ENCODE measurements around the gene NDUFA6. TPM values are rescaled to one million over a fixed set of nuclear protein-coding genes. Genes with fewer than 3 reads are reported as not detected.

The NDUFA6 gene
- total and polyA plus RNA-seq, 2 of the 13 experiments (the other 11 are each of a cell fraction or from before 2014, with no cell fraction given), result 68.5 to 87.8 TPM

GRCh38 chr22:42070517-42071422 is 19.8 kb downstream of the NDUFA6 start, which contains the start of gene NAGA (continued):
- TF ChIP-seq SALL1 (CRISPR knock-in tag; IDR thresholded peaks at IDR 0.05), result peak; percentile 95
- TF ChIP-seq NFIB (CRISPR knock-in tag; IDR thresholded peaks at IDR 0.05; ENCODE audit: borderline replicate concordance), result no peak
- TF ChIP-seq IKZF5 (CRISPR knock-in tag; IDR thresholded peaks at IDR 0.05), result peak; percentile 69; the same call in 1 of the 2 replicates
- TF ChIP-seq ZNF615 (CRISPR knock-in tag; IDR thresholded peaks at IDR 0.05; ENCODE audit: borderline replicate concordance), result no peak
- TF ChIP-seq ZNF691 (CRISPR knock-in tag; IDR thresholded peaks at IDR 0.05; ENCODE audit: borderline replicate concordance, low read depth), result peak; percentile 95; the same call in 1 of the 2 replicates
- 0 out of 2 replicates have a peak, but pooled peaks have one; percentile 4 for TF ChIP-seq HNF4G (IDR thresholded peaks at IDR 0.05; ENCODE audit: borderline replicate concordance, low read depth, low read length)
- TF ChIP-seq HNF4G (CRISPR knock-in tag; IDR thresholded peaks at IDR 0.05; ENCODE audit: borderline replicate concordance, low read depth), result 0 out of 2 replicates have a peak, but pooled peaks have one; percentile 40
- no peak for TF ChIP-seq AGO2 (optimal IDR thresholded peaks at IDR 0.05; ENCODE audit: low read depth, low read length)
- no peak for TF ChIP-seq POLR2AphosphoS2 (IDR thresholded peaks at IDR 0.05; ENCODE audit: low read depth, low read length)
- no peak for TF ChIP-seq ZNF567 (CRISPR knock-in tag; IDR thresholded peaks at IDR 0.05; ENCODE audit: borderline replicate concordance)
- TF ChIP-seq ZNF251 (CRISPR knock-in tag; IDR thresholded peaks at IDR 0.05), result peak; percentile 77; the same call in 1 of the 2 replicates
- TF ChIP-seq GATAD1 (CRISPR knock-in tag; IDR thresholded peaks at IDR 0.05), result peak; percentile 87
- no peak for TF ChIP-seq ZFAT (CRISPR knock-in tag; conservative IDR thresholded peaks at IDR 0.05)
- TF ChIP-seq ZNF10 (CRISPR knock-in tag; IDR thresholded peaks at IDR 0.05; ENCODE audit: borderline replicate concordance, low read depth), result no peak
- no peak for TF ChIP-seq TEAD2 (CRISPR knock-in tag; IDR thresholded peaks at IDR 0.05)
- TF ChIP-seq ZNF263 (CRISPR knock-in tag; IDR thresholded peaks at IDR 0.05), result peak; percentile 65; the same call in 1 of the 2 replicates
- peak; percentile 31; the same call in 1 of the 2 replicates for TF ChIP-seq ZBTB7A (CRISPR knock-in tag; IDR thresholded peaks at IDR 0.05)
- no peak for TF ChIP-seq ZNF362 (CRISPR knock-in tag; IDR thresholded peaks at IDR 0.05; ENCODE audit: borderline replicate concordance)
- peak; percentile 95 for TF ChIP-seq HNRNPL (IDR thresholded peaks at IDR 0.05; ENCODE audit: low read depth, low read length)
- no peak for TF ChIP-seq ATM (IDR thresholded peaks at IDR 0.05; ENCODE audit: borderline replicate concordance)
- TF ChIP-seq ZNF83 (CRISPR knock-in tag; IDR thresholded peaks at IDR 0.05; ENCODE audit: borderline replicate concordance), result no peak
- no peak; the same call in 1 of the 2 replicates for TF ChIP-seq ZNF350 (CRISPR knock-in tag; IDR thresholded peaks at IDR 0.05; ENCODE audit: borderline replicate concordance, low read depth)
- 0 out of 2 replicates have a peak, but pooled peaks have one; percentile 80 for TF ChIP-seq ZNF570 (CRISPR knock-in tag; IDR thresholded peaks at IDR 0.05; ENCODE audit: borderline replicate concordance)
- peak; percentile 79; the same call in 1 of the 2 replicates for TF ChIP-seq THAP7 (CRISPR knock-in tag; IDR thresholded peaks at IDR 0.05)
- TF ChIP-seq HDAC1 (CRISPR knock-in tag; IDR thresholded peaks at IDR 0.05), result peak; percentile 95
- TF ChIP-seq SP2 (CRISPR knock-in tag; IDR thresholded peaks at IDR 0.05), result peak; percentile 74

Data from HepG2 (cell line).